GM12878 (cell line): ENCODE data around the gene ISG20. TPM values are rescaled to one million over a fixed set of nuclear protein-coding genes. Genes with fewer than 3 reads are reported as not detected.

ENCODE experiments used
- ATAC-seq: fragments of 200-7000 bp; cut with Tn5 transposase; 3 replicates; pipeline ENCODE4 v1.9.1; 2020; ENCODE audit warnings: mild to moderate bottlenecking, moderate library complexity
- BruUV-seq: library from RNA; stranded (reverse); fragments of 400-500 nt; replicated peaks from 2 replicates; lab custom pipeline; 2021; lab: Mats Ljungman, UMichigan
- CTCF ChIA-PET: fragments of 300-600 bp; sonication (Branson Sonifier 250); formaldehyde crosslinking; extraction: SDS; loops from one replicate; lab custom pipeline; 2021; ENCODE audit warnings: inconsistent platforms; lab: Yijun Ruan, JAX
- POLR2A ChIA-PET: fragments of 350-600 bp; formaldehyde crosslinking; extraction: SDS; loops from one replicate; lab custom pipeline; 2021; ENCODE audit warnings: inconsistent platforms; lab: Charles Lee
- RAD21 ChIA-PET: fragments of 300-600 bp; sonication (Branson Sonifier 250); formaldehyde crosslinking; loops from one replicate; lab custom pipeline; 2023; ENCODE audit warnings: antibody characterized with exemption; ENCODE audit not compliant: unreplicated experiment; lab: Charles Lee
- SMC1A ChIA-PET: fragments of 300-600 bp; sonication (Branson Sonifier 250); formaldehyde crosslinking; loops from one replicate; lab custom pipeline; 2023; ENCODE audit not compliant: unreplicated experiment, uncharacterized antibody; lab: Charles Lee
- DNase-seq: peaks from one replicate; pipeline ENCODE4 v3.0.0-alpha.2; 2011; ENCODE audit warnings: low read depth, low spot score
- FAIRE-seq: peaks from 3 replicates; lab custom pipeline; 2011; peaks lifted over from hg19 to GRCh38; lab: Jason Lieb, UNC
- H2AFZ ChIP-seq: 2 replicates; pipeline ENCODE4 v1.6.0; 2011; ENCODE audit warnings: low read depth, low read length, control low read depth; ENCODE audit not compliant: control insufficient read depth
- H3K27ac ChIP-seq: 2 replicates; pipeline ENCODE4 v1.5.1; 2011; ENCODE audit warnings: control low read depth; ENCODE audit not compliant: control insufficient read depth, insufficient read depth
- H3K27me3 ChIP-seq, 2 experiments: replicated peaks in 1 of 2; 2 replicates each; pipeline versions ENCODE4 v1.6.0 to v1.6.1; 2011; ENCODE audit warnings: low read length in 1 of 2; ENCODE audit not compliant: control insufficient read depth in 2 of 2, insufficient read depth in 2 of 2
- H3K36me3 ChIP-seq, 2 experiments: 2 replicates each; pipeline ENCODE4 v1.5.1; 2011; ENCODE audit warnings: low read length in 1 of 2; ENCODE audit not compliant: control insufficient read depth in 2 of 2, insufficient read depth in 2 of 2
- H3K4me1 ChIP-seq: 2 replicates; pipeline ENCODE4 v1.6.1; 2011; ENCODE audit warnings: mild to moderate bottlenecking, low read length, moderate library complexity, mixed read lengths; ENCODE audit not compliant: control insufficient read depth, insufficient read depth
- H3K4me2 ChIP-seq: 2 replicates; pipeline ENCODE4 v1.6.0; 2011; ENCODE audit warnings: control low read depth; ENCODE audit not compliant: control insufficient read depth, insufficient read depth
- H3K4me3 ChIP-seq: fragments of 200-600 bp; sonication (generic); 2 replicates; pipeline ENCODE4 v1.5.1; 2016
- H3K79me2 ChIP-seq: 2 replicates; pipeline ENCODE4 v1.6.0; 2011; ENCODE audit warnings: low read length; ENCODE audit not compliant: control insufficient read depth, insufficient read depth
- H3K9ac ChIP-seq: 2 replicates; pipeline ENCODE4 v1.8.0; 2011; ENCODE audit warnings: low read length, control low read depth, mixed read lengths; ENCODE audit not compliant: control insufficient read depth, insufficient read depth
- H3K9me3 ChIP-seq: replicated peaks from 3 replicates; pipeline ENCODE4 v1.5.1; 2011; ENCODE audit warnings: mild to moderate bottlenecking, low read length; ENCODE audit not compliant: control insufficient read depth, insufficient read depth
- H4K20me1 ChIP-seq: 2 replicates; pipeline ENCODE4 v1.6.0; 2011; ENCODE audit not compliant: control insufficient read depth, insufficient read depth
- IKZF1 ChIP-seq: fragments of 450-650 bp; conservative IDR thresholded peaks from 2 replicates; pipeline ENCODE4 v1.6.1; 2017; ENCODE audit warnings: antibody characterized with exemption, mild to moderate bottlenecking
- KDM1A ChIP-seq: fragments of 200-600 bp; sonication (generic); IDR thresholded peaks from 2 replicates; pipeline ENCODE4 v1.6.1; 2016; ENCODE audit warnings: borderline replicate concordance
- MTA2 ChIP-seq: fragments of 450-650 bp; IDR thresholded peaks from 2 replicates; pipeline ENCODE4 v1.6.1; 2016; ENCODE audit warnings: low read depth, mild to moderate bottlenecking, moderate library complexity
- NFYA ChIP-seq: IDR thresholded peaks from 2 replicates; pipeline ENCODE4 v1.6.1; 2011; ENCODE audit warnings: low read depth, mild to moderate bottlenecking, low read length, improper control_type of control experiment, borderline replicate concordance
- SUZ12 ChIP-seq: fragments of 200-600 bp; sonication (generic); IDR thresholded peaks from one replicate; pipeline ENCODE4 v1.6.1; 2018; ENCODE audit warnings: antibody characterized with exemption, mild to moderate bottlenecking; ENCODE audit not compliant: unreplicated experiment
- USF2 ChIP-seq: IDR thresholded peaks from 2 replicates; pipeline ENCODE4 v1.6.1; 2011; ENCODE audit warnings: low read depth, low read length, improper control_type of control experiment, borderline replicate concordance
- YBX1 ChIP-seq: fragments of 450-650 bp; IDR thresholded peaks from 2 replicates; pipeline ENCODE4 v1.6.1; 2016; ENCODE audit warnings: antibody characterized with exemption
- ZNF384 ChIP-seq: IDR thresholded peaks from 2 replicates; pipeline ENCODE4 v1.6.1; 2012; ENCODE audit warnings: low read depth, mild to moderate bottlenecking, low read length, improper control_type of control experiment, borderline replicate concordance
- whole genome bisulfite sequencing: methylation state at CpG from one replicate; pipeline ENCODE4 v1.1.6; 2016; ENCODE audit warnings: low lambda C conversion rate; ENCODE audit not compliant: insufficient replicate concordance, insufficient coverage; ENCODE audit errors: missing lambda C conversion rate; 5-methylcytosine and 5-hydroxymethylcytosine counted together
- in situ Hi-C: fragments of 300-500 bp; cut with MboI; formaldehyde crosslinking; loops from 9 replicates; pipeline ENCODE4 v1.14.3; 2018; ENCODE audit warnings: mixed read lengths
- intact Hi-C: fragments of 100-400 bp; cut with micrococcal nuclease; formaldehyde crosslinking; loops from one replicate; pipeline ENCODE4 v1.14.2; 2022; ENCODE audit not compliant: unreplicated experiment
- polyA plus RNA-seq, 11 experiments: library from polyadenylated mRNA; depleted of rRNA in 4 of 11; unstranded in 6 of 11; stranded (reverse) in 5 of 11; fragments of >200 nt; fragmentation: Nextera tagmentation in 4 of 11; fragmentation: Illumina TruSeq in 1 of 11; extraction: Ambion mirVana in 4 of 11; extraction: Trizol in 1 of 11; gene quantifications; 1 replicate in 1 of 11; 2 replicates in 10 of 11; pipeline versions ENCODE4 v1.2.1 to v1.2.3, GENCODE V29; 2011 to 2016; ENCODE audit warnings: inconsistent platforms in 2 of 11, missing spikeins in 2 of 11, low read depth in 1 of 11
- total RNA-seq, 4 experiments: library from RNA; depleted of rRNA in 3 of 4; stranded (reverse); fragments of >200 nt in 3 of 4; fragmentation: Illumina TruSeq in 1 of 4; extraction: Trizol in 1 of 4; gene quantifications; 2 replicates each; pipeline versions ENCODE4 v1.2.1 to v1.2.3, GENCODE V29; 2013 to 2021
- TF ChIP-seq, protein P1 (sequence below): fragments of 450-650 bp; IDR thresholded peaks from 2 replicates; pipeline ENCODE4 v1.6.1; 2016; ENCODE audit warnings: mild to moderate bottlenecking, moderate library complexity, borderline replicate concordance
- TF ChIP-seq, protein P2 (sequence below): IDR thresholded peaks from 2 replicates; pipeline ENCODE4 v1.6.1; 2011; ENCODE audit warnings: borderline replicate concordance, low read depth, mild to moderate bottlenecking, moderate library complexity, mixed read lengths, low read length; ENCODE audit not compliant: insufficient read depth; ENCODE audit errors: extremely low read length

ISG20 gene
- total and polyA plus RNA-seq, 10 of the 15 experiments (the other 5 are each of a cell fraction or from before 2014, with no cell fraction given), result 23.4 to 210 (median 85.9) TPM

- ChIA-PET SMC1A (interaction anchor here (0.9 to 1.8 kb wide), 2 partner anchors 66 kb away, joined by 3 to 6 read pairs; no protein-coding TSS in a partner anchor), POLR2A (no interaction called here), RAD21 (no interaction called here), CTCF (interaction anchor here (1.2 to 1.8 kb wide), 3 partner anchors 11 to 66 kb away, joined by 3 to 4 read pairs (median 3); no protein-coding TSS in a partner anchor)
- BruUV-seq, result no TSS peak
- FAIRE-seq, result no peak
- H3K9me3 ChIP-seq, result no peaks in the 10 kb centered on the region; the same call in 2 of the 3 replicates
- H3K79me2 ChIP-seq, result no peaks in the 10 kb centered on the region
- intact Hi-C loops (no loop called here), in situ Hi-C loops (no loop called here)
- TF ChIP-seq YBX1 (no peak), IKZF1 (no peak), MTA2 (no peak), USF2 (no peak), NFYA (no peak), KDM1A (no peak), ZNF384 (no peak), SUZ12 (no peak)
- TF ChIP-seq, protein P1, sequence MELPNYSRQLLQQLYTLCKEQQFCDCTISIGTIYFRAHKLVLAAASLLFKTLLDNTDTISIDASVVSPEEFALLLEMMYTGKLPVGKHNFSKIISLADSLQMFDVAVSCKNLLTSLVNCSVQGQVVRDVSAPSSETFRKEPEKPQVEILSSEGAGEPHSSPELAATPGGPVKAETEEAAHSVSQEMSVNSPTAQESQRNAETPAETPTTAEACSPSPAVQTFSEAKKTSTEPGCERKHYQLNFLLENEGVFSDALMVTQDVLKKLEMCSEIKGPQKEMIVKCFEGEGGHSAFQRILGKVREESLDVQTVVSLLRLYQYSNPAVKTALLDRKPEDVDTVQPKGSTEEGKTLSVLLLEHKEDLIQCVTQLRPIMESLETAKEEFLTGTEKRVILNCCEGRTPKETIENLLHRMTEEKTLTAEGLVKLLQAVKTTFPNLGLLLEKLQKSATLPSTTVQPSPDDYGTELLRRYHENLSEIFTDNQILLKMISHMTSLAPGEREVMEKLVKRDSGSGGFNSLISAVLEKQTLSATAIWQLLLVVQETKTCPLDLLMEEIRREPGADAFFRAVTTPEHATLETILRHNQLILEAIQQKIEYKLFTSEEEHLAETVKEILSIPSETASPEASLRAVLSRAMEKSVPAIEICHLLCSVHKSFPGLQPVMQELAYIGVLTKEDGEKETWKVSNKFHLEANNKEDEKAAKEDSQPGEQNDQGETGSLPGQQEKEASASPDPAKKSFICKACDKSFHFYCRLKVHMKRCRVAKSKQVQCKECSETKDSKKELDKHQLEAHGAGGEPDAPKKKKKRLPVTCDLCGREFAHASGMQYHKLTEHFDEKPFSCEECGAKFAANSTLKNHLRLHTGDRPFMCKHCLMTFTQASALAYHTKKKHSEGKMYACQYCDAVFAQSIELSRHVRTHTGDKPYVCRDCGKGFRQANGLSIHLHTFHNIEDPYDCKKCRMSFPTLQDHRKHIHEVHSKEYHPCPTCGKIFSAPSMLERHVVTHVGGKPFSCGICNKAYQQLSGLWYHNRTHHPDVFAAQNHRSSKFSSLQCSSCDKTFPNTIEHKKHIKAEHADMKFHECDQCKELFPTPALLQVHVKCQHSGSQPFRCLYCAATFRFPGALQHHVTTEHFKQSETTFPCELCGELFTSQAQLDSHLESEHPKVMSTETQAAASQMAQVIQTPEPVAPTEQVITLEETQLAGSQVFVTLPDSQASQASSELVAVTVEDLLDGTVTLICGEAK, result no peak
- TF ChIP-seq, protein P2, sequence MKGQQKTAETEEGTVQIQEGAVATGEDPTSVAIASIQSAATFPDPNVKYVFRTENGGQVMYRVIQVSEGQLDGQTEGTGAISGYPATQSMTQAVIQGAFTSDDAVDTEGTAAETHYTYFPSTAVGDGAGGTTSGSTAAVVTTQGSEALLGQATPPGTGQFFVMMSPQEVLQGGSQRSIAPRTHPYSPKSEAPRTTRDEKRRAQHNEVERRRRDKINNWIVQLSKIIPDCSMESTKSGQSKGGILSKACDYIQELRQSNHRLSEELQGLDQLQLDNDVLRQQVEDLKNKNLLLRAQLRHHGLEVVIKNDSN, result no peak
- 32% methylated on average over 7 of the region's 7 CpGs for WGBS
- H2AFZ ChIP-seq, result no peak overlapping the region
- H3K4me2 ChIP-seq, result no peak overlapping the region
- ATAC-seq, result no peak
- H3K4me3 ChIP-seq, result no peak overlapping the region
- H3K27me3 ChIP-seq, result no peaks in the 10 kb centered on the region; a peak in 3 of 4 replicates
- no peak for DNase-seq
- no peaks in the 10 kb centered on the region for H4K20me1 ChIP-seq
- no peaks in the 10 kb centered on the region for H3K36me3 ChIP-seq
- no peak overlapping the region for H3K9ac ChIP-seq
- no peaks in the 10 kb centered on the region for H3K4me1 ChIP-seq
- no peak overlapping the region for H3K27ac ChIP-seq
Measured at GRCh38 chr15:88690331-88690730, 51.5 kb downstream of the ISG20 start.
